Measurements from ENCODE around the gene ARFGAP3. TPM values are rescaled to one million over a fixed set of nuclear protein-coding genes. Genes with fewer than 3 reads are reported as not detected.

ARFGAP3 gene
- total RNA-seq, 1 experiment from 2014 or later = 16.9 TPM

DNA sequence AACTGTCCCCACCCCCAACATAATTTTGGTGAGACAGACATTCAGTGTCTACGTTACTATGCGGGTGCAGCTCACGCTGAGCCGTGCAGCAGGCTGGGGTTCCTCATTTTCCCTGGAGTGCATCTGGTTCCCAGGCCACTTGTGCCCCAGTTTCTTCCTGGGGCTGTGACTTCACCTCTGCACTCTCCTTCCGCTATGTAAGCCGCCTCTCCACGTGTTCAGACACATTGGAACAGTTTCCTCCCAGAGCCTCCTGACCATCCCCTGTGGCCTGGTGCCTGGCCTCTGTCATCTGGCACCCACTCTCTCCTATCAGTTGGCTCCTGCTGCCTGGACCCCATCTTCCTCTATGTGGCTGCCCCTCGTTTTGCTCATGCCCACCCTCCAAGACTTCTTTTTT, 90.2 kb downstream of the ARFGAP3 start:
- Mint-ChIP-seq H3K4me3 (no peak overlapping the region), H3K27me3 (ENCODE audit: low read depth) (no peaks in the 10 kb centered on the region), H3K27ac (no peak overlapping the region), H3K4me1 (no peaks in the 10 kb centered on the region), H3K36me3 (no peaks in the 10 kb centered on the region), H3K9me3 (no peaks in the 10 kb centered on the region)
- DNase-seq (ENCODE audit: low spot score) = no peak
- no peak for ATAC-seq
- POLR2A ChIA-PET = no interaction called here
- TF ChIP-seq NR2C2 (CRISPR knock-in tag; IDR thresholded peaks at IDR 0.05) = no peak
- TF ChIP-seq, protein P1, sequence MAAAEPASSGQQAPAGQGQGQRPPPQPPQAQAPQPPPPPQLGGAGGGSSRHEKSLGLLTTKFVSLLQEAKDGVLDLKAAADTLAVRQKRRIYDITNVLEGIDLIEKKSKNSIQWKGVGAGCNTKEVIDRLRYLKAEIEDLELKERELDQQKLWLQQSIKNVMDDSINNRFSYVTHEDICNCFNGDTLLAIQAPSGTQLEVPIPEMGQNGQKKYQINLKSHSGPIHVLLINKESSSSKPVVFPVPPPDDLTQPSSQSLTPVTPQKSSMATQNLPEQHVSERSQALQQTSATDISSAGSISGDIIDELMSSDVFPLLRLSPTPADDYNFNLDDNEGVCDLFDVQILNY (CRISPR knock-in tag; IDR thresholded peaks at IDR 0.05) = no peak
- TF ChIP-seq, protein P2, sequence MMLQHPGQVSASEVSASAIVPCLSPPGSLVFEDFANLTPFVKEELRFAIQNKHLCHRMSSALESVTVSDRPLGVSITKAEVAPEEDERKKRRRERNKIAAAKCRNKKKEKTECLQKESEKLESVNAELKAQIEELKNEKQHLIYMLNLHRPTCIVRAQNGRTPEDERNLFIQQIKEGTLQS (CRISPR knock-in tag; conservative IDR thresholded peaks at IDR 0.05) = no peak
- no peak for TF ChIP-seq SMAD3 (CRISPR knock-in tag; IDR thresholded peaks at IDR 0.05; ENCODE audit: borderline replicate concordance)
- TF ChIP-seq, protein P3, sequence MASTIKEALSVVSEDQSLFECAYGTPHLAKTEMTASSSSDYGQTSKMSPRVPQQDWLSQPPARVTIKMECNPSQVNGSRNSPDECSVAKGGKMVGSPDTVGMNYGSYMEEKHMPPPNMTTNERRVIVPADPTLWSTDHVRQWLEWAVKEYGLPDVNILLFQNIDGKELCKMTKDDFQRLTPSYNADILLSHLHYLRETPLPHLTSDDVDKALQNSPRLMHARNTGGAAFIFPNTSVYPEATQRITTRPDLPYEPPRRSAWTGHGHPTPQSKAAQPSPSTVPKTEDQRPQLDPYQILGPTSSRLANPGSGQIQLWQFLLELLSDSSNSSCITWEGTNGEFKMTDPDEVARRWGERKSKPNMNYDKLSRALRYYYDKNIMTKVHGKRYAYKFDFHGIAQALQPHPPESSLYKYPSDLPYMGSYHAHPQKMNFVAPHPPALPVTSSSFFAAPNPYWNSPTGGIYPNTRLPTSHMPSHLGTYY (CRISPR knock-in tag; IDR thresholded peaks at IDR 0.05) = no peak
- TF ChIP-seq, protein P4, sequence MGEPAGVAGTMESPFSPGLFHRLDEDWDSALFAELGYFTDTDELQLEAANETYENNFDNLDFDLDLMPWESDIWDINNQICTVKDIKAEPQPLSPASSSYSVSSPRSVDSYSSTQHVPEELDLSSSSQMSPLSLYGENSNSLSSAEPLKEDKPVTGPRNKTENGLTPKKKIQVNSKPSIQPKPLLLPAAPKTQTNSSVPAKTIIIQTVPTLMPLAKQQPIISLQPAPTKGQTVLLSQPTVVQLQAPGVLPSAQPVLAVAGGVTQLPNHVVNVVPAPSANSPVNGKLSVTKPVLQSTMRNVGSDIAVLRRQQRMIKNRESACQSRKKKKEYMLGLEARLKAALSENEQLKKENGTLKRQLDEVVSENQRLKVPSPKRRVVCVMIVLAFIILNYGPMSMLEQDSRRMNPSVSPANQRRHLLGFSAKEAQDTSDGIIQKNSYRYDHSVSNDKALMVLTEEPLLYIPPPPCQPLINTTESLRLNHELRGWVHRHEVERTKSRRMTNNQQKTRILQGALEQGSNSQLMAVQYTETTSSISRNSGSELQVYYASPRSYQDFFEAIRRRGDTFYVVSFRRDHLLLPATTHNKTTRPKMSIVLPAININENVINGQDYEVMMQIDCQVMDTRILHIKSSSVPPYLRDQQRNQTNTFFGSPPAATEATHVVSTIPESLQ (CRISPR knock-in tag; IDR thresholded peaks at IDR 0.05) = no peak
- TF ChIP-seq NFE2L1 (CRISPR knock-in tag; IDR thresholded peaks at IDR 0.05) = no peak
- no peak for TF ChIP-seq JUN (CRISPR knock-in tag; IDR thresholded peaks at IDR 0.05)
- TF ChIP-seq, protein P5, sequence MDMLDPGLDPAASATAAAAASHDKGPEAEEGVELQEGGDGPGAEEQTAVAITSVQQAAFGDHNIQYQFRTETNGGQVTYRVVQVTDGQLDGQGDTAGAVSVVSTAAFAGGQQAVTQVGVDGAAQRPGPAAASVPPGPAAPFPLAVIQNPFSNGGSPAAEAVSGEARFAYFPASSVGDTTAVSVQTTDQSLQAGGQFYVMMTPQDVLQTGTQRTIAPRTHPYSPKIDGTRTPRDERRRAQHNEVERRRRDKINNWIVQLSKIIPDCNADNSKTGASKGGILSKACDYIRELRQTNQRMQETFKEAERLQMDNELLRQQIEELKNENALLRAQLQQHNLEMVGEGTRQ (CRISPR knock-in tag; IDR thresholded peaks at IDR 0.05) = no peak
- TF ChIP-seq, protein P6, sequence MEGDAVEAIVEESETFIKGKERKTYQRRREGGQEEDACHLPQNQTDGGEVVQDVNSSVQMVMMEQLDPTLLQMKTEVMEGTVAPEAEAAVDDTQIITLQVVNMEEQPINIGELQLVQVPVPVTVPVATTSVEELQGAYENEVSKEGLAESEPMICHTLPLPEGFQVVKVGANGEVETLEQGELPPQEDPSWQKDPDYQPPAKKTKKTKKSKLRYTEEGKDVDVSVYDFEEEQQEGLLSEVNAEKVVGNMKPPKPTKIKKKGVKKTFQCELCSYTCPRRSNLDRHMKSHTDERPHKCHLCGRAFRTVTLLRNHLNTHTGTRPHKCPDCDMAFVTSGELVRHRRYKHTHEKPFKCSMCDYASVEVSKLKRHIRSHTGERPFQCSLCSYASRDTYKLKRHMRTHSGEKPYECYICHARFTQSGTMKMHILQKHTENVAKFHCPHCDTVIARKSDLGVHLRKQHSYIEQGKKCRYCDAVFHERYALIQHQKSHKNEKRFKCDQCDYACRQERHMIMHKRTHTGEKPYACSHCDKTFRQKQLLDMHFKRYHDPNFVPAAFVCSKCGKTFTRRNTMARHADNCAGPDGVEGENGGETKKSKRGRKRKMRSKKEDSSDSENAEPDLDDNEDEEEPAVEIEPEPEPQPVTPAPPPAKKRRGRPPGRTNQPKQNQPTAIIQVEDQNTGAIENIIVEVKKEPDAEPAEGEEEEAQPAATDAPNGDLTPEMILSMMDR (IDR thresholded peaks at IDR 0.05) = no peak
- CTCF ChIA-PET = no interaction called here

DNA sequence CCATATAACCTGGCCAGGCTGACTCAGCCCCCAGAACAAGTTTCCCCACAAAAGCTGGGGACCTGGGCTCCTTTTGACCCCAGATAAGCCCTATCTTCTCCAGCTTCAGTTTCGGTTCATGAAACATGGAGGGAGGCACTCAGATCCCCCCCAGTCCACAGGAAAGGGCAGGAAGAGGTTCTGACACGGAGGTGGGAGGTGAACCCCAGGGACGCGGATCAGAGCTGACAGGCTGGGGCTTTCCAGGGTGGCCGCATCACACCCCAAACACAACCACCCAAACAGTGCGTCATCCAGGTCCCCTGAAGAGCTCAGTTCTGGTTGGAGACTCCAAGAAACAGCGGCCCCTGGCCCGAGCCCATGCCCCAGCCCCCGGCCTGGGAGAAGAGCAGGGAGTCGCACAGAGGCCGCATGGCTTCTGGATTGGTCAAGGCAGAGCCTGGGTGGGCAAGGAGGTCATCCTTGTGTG, 92.1 kb downstream of the ARFGAP3 start:
- no peak overlapping the region for H3K4me3 Mint-ChIP-seq
- POLR2A ChIA-PET = interaction anchor here (0.6 kb wide), 1 partner anchor 71 kb away, joined by 5 read pairs; no protein-coding TSS in a partner anchor
- CTCF ChIA-PET = no interaction called here
- no peak for DNase-seq (ENCODE audit: low spot score)
- H3K4me1 Mint-ChIP-seq = no peaks in the 10 kb centered on the region
- H3K9me3 Mint-ChIP-seq = no peaks in the 10 kb centered on the region
- no peak for TF ChIP-seq FOXP1 (CRISPR knock-in tag; IDR thresholded peaks at IDR 0.05; ENCODE audit: borderline replicate concordance)
- TF ChIP-seq, protein P7, sequence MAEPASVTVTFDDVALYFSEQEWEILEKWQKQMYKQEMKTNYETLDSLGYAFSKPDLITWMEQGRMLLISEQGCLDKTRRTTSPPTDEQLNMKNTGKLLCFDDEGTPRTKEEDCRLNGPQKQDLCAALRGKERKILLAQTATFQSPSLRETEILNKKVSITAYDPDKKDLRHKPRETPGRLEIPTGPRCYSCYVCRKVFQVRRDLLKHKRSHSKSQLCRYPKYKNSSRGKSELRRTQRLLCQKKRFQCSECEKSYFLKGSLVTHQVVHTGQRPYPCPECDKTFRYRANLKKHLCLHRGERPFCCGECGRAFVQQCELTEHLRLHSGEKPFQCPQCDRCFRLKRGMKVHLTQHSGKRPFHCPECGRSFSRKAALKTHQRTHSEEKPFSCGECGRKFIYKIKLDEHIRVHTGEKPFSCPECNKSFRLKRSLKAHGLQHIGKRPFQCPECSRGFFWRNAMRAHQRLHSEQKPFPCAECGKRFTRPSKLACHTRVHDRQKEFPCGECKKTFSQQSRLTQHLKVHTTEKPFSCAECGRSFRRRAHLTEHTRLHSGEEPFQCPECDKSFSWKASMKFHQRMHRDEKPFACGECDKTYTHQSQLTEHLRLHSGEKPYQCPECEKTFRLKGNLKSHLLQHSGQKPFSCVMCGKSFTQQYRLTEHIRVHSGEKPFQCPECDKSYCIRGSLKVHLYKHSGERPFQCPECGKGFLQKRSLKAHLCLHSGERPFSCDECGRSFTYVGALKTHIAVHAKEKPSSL (CRISPR knock-in tag; conservative IDR thresholded peaks at IDR 0.05) = no peak
- TF ChIP-seq, protein P6 (IDR thresholded peaks at IDR 0.05) = no peak
- TF ChIP-seq NR2C2 (CRISPR knock-in tag; IDR thresholded peaks at IDR 0.05) = no peak
- TF ChIP-seq, protein P8, sequence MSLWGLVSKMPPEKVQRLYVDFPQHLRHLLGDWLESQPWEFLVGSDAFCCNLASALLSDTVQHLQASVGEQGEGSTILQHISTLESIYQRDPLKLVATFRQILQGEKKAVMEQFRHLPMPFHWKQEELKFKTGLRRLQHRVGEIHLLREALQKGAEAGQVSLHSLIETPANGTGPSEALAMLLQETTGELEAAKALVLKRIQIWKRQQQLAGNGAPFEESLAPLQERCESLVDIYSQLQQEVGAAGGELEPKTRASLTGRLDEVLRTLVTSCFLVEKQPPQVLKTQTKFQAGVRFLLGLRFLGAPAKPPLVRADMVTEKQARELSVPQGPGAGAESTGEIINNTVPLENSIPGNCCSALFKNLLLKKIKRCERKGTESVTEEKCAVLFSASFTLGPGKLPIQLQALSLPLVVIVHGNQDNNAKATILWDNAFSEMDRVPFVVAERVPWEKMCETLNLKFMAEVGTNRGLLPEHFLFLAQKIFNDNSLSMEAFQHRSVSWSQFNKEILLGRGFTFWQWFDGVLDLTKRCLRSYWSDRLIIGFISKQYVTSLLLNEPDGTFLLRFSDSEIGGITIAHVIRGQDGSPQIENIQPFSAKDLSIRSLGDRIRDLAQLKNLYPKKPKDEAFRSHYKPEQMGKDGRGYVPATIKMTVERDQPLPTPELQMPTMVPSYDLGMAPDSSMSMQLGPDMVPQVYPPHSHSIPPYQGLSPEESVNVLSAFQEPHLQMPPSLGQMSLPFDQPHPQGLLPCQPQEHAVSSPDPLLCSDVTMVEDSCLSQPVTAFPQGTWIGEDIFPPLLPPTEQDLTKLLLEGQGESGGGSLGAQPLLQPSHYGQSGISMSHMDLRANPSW (CRISPR knock-in tag; conservative IDR thresholded peaks at IDR 0.05; ENCODE audit: low read depth) = no peak
- H3K27me3 Mint-ChIP-seq (ENCODE audit: low read depth) = no peaks in the 10 kb centered on the region
- H3K36me3 Mint-ChIP-seq = no peaks in the 10 kb centered on the region
- no peak overlapping the region for H3K27ac Mint-ChIP-seq
- ATAC-seq = no peak

Measured in WTC11 (cell line).